NCI-H748 treated with DMSO at 0.1 percent for 48 hours (cell line): ENCODE results near the gene TRIM72.
"Not testable (repeated sequence)": the region's sequence is repeated elsewhere in the genome, so short reads cannot be mapped to it uniquely, and the experiment has no call there.

Experiments
- DNase-seq: peaks from one replicate; lab custom pipeline; 2025; lab: John Stamatoyannopoulos, UW

The TRIM72 gene

GRCh38 chr16:31215287-31216162 lies 1.6 kb downstream of the TRIM72 start:
- DNase-seq, result peak; percentile 12

- no peak for DNase-seq
Observed at GRCh38 chr16:31216422-31217135, 2.7 kb downstream of the TRIM72 start, which contains the start of gene PYDC1. Gene PYDC1 (minus strand): TSS chr16:31217135. CDS start chr16:31217028, 107 bp downstream.

GRCh38 chr16:31217136-31217530 lies 3.2 kb downstream of the TRIM72 start:
- no peak for DNase-seq

- DNase-seq, result no peak
Observed at GRCh38 chr16:31219154-31219741, 5.3 kb downstream of the TRIM72 start.

GRCh38 chr16:31221357-31222160 lies 7.6 kb downstream of the TRIM72 start:
- DNase-seq, result no peak

- DNase-seq, result no peak
Observed at GRCh38 chr16:31223044-31223443, 9.1 kb downstream of the TRIM72 start.

GRCh38 chr16:31224092-31224955 lies 10.4 kb downstream of the TRIM72 start:
- no peak for DNase-seq

- DNase-seq, result no peak
Observed at GRCh38 chr16:31225193-31225592, 11.3 kb downstream of the TRIM72 start.

GRCh38 chr16:31228206-31228605 lies 14.3 kb downstream of the TRIM72 start:
- DNase-seq, result no peak

- DNase-seq, result no peak
Observed at GRCh38 chr16:31229501-31229900, 15.6 kb downstream of the TRIM72 start.

- DNase-seq, result no peak
Observed at GRCh38 chr16:31238041-31238440, 24.1 kb downstream of the TRIM72 start.

- DNase-seq, result no peak
Observed at GRCh38 chr16:31242206-31242605, 28.3 kb downstream of the TRIM72 start.

GRCh38 chr16:31243734-31244670 lies 30.1 kb downstream of the TRIM72 start:
- no peak for DNase-seq

GRCh38 chr16:31245598-31245997 lies 31.7 kb downstream of the TRIM72 start:
- DNase-seq, result not testable (repeated sequence)

GRCh38 chr16:31246296-31246695 lies 32.4 kb downstream of the TRIM72 start:
- DNase-seq, result no peak

- DNase-seq, result no peak
Observed at GRCh38 chr16:31248344-31248743, 34.4 kb downstream of the TRIM72 start.

- DNase-seq, result no peak
Observed at GRCh38 chr16:31250782-31251384, 37.0 kb downstream of the TRIM72 start.

GRCh38 chr16:31251435-31251834 lies 37.5 kb downstream of the TRIM72 start:
- no peak for DNase-seq

GRCh38 chr16:31253642-31254045 lies 39.7 kb downstream of the TRIM72 start:
- no peak for DNase-seq
